HepG2 (cell line): Measurements from ENCODE around the gene LZTS2. TPM values are rescaled to one million over a fixed set of nuclear protein-coding genes. Genes with fewer than 3 reads are reported as not detected.

Experiments
- HNRNPH1 ChIP-seq: fragments of 200-400 bp; formaldehyde crosslinking; optimal IDR thresholded peaks from 2 replicates; pipeline ENCODE3; 2017; ENCODE audit warnings: mild to moderate bottlenecking, low read depth, low read length
- MTA1 ChIP-seq: sonication (generic); formaldehyde crosslinking; IDR thresholded peaks from 2 replicates; pipeline ENCODE4 v1.4.0; 2020; ENCODE audit warnings: missing genetic modification reagents, mild to moderate bottlenecking, borderline replicate concordance
- NFRKB ChIP-seq: fragments of 450-650 bp; IDR thresholded peaks from 2 replicates; pipeline ENCODE4 v1.6.1; 2017
- NR1H2 ChIP-seq: sonication (generic); formaldehyde crosslinking; IDR thresholded peaks from 2 replicates; pipeline ENCODE4 v1.8.1; 2022; ENCODE audit warnings: low read depth, missing genetic modification reagents, borderline replicate concordance
- REST ChIP-seq, 2 experiments: IDR thresholded peaks; 2 replicates each; pipeline ENCODE4 v1.6.1; 2011 to 2012; ENCODE audit warnings: low read length in 2 of 2, borderline replicate concordance in 1 of 2, low read depth in 1 of 2, mild to moderate bottlenecking in 1 of 2, moderate library complexity in 1 of 2
- RNF219 ChIP-seq: sonication (generic); formaldehyde crosslinking; IDR thresholded peaks from 2 replicates; pipeline ENCODE4 v1.5.0; 2020; ENCODE audit warnings: mild to moderate bottlenecking, missing genetic modification reagents
- RORA ChIP-seq: sonication (generic); formaldehyde crosslinking; IDR thresholded peaks from 2 replicates; pipeline ENCODE4 v1.5.0; 2020; ENCODE audit warnings: mild to moderate bottlenecking, missing genetic modification reagents, moderate library complexity
- TAF1 ChIP-seq: sonication (generic); formaldehyde crosslinking; IDR thresholded peaks from 2 replicates; pipeline ENCODE4 v1.4.0; 2020; ENCODE audit warnings: missing genetic modification reagents
- TRAFD1 ChIP-seq: sonication (generic); formaldehyde crosslinking; IDR thresholded peaks from 2 replicates; pipeline ENCODE4 v1.5.1; 2020; ENCODE audit warnings: missing genetic modification reagents, mild to moderate bottlenecking, borderline replicate concordance
- ZFP82 ChIP-seq: sonication (generic); formaldehyde crosslinking; IDR thresholded peaks from 2 replicates; pipeline ENCODE4 v1.5.1; 2020; ENCODE audit warnings: mild to moderate bottlenecking, missing genetic modification reagents, borderline replicate concordance
- ZMYM2 ChIP-seq: sonication (generic); formaldehyde crosslinking; IDR thresholded peaks from 2 replicates; pipeline ENCODE4 v1.8.0; 2022; ENCODE audit warnings: mild to moderate bottlenecking, missing genetic modification reagents
- ZNF230 ChIP-seq: sonication (generic); formaldehyde crosslinking; IDR thresholded peaks from 2 replicates; pipeline ENCODE4 v1.4.0; 2020; ENCODE audit warnings: mild to moderate bottlenecking, missing genetic modification reagents
- ZNF350 ChIP-seq: sonication (generic); formaldehyde crosslinking; IDR thresholded peaks from 2 replicates; pipeline ENCODE4 v1.4.0; 2020; ENCODE audit warnings: mild to moderate bottlenecking, low read depth, missing genetic modification reagents, borderline replicate concordance
- polyA plus RNA-seq, 8 experiments: library from polyadenylated mRNA; depleted of rRNA in 3 of 8; stranded (reverse) in 7 of 8; unstranded in 1 of 8; fragments of >200 nt; fragmentation: Illumina TruSeq in 4 of 8; extraction: Trizol in 4 of 8; gene quantifications; 2 replicates each; pipeline versions ENCODE4 v1.2.1 to v1.2.3, GENCODE V29; 2011 to 2016; ENCODE audit warnings: low read depth in 4 of 8, missing spikeins in 1 of 8, mixed read lengths in 1 of 8; ENCODE audit not compliant: insufficient read depth in 1 of 8
- total RNA-seq, 5 experiments: library from RNA; depleted of rRNA; stranded (reverse); fragments of >200 nt; fragmentation: Illumina TruSeq; extraction: Trizol; gene quantifications; 2 replicates each; pipeline ENCODE4 v1.2.3, GENCODE V29; 2016; ENCODE audit warnings: low read depth in 1 of 5
- TF ChIP-seq, protein P1 (sequence below): sonication (generic); formaldehyde crosslinking; IDR thresholded peaks from 2 replicates; pipeline ENCODE4 v1.4.0; 2020; ENCODE audit warnings: low read depth, missing genetic modification reagents
- TF ChIP-seq, protein P2 (sequence below): sonication (generic); formaldehyde crosslinking; IDR thresholded peaks from 2 replicates; pipeline ENCODE4 v1.8.0; 2022; ENCODE audit warnings: missing genetic modification reagents, mild to moderate bottlenecking, borderline replicate concordance

The LZTS2 gene
- total and polyA plus RNA-seq, 2 of the 13 experiments (the other 11 are each of a cell fraction or from before 2014, with no cell fraction given): 43.6 to 65.6 TPM

GRCh38 chr10:100998183-100998990, 1.2 kb upstream of the LZTS2 start (continued):
- TF ChIP-seq, protein P1, sequence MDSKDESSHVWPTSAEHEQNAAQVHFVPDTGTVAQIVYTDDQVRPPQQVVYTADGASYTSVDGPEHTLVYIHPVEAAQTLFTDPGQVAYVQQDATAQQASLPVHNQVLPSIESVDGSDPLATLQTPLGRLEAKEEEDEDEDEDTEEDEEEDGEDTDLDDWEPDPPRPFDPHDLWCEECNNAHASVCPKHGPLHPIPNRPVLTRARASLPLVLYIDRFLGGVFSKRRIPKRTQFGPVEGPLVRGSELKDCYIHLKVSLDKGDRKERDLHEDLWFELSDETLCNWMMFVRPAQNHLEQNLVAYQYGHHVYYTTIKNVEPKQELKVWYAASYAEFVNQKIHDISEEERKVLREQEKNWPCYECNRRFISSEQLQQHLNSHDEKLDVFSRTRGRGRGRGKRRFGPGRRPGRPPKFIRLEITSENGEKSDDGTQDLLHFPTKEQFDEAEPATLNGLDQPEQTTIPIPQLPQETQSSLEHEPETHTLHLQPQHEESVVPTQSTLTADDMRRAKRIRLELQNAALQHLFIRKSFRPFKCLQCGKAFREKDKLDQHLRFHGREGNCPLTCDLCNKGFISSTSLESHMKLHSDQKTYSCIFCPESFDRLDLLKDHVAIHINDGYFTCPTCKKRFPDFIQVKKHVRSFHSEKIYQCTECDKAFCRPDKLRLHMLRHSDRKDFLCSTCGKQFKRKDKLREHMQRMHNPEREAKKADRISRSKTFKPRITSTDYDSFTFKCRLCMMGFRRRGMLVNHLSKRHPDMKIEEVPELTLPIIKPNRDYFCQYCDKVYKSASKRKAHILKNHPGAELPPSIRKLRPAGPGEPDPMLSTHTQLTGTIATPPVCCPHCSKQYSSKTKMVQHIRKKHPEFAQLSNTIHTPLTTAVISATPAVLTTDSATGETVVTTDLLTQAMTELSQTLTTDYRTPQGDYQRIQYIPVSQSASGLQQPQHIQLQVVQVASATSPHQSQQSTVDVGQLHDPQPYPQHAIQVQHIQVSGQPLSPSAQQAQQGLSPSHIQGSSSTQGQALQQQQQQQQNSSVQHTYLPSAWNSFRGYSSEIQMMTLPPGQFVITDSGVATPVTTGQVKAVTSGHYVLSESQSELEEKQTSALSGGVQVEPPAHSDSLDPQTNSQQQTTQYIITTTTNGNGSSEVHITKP (CRISPR knock-in tag): no peak
- no peak for TF ChIP-seq RORA (CRISPR knock-in tag)
- no peak for TF ChIP-seq ZFP82 (CRISPR knock-in tag)
- TF ChIP-seq ZNF350 (CRISPR knock-in tag): no peak
- TF ChIP-seq TAF1: no peak
- no peak for TF ChIP-seq TRAFD1 (CRISPR knock-in tag)
- no peak for TF ChIP-seq HNRNPH1
- TF ChIP-seq NR1H2 (CRISPR knock-in tag): no peak
- TF ChIP-seq REST (IDR thresholded peaks at IDR 0.05; ENCODE audit: borderline replicate concordance in 1 of 2, low read depth in 1 of 2, low read length in 2 of 2): no peak
- TF ChIP-seq MTA1 (CRISPR knock-in tag): no peak; the same call in 1 of the 2 replicates
- TF ChIP-seq, protein P2, sequence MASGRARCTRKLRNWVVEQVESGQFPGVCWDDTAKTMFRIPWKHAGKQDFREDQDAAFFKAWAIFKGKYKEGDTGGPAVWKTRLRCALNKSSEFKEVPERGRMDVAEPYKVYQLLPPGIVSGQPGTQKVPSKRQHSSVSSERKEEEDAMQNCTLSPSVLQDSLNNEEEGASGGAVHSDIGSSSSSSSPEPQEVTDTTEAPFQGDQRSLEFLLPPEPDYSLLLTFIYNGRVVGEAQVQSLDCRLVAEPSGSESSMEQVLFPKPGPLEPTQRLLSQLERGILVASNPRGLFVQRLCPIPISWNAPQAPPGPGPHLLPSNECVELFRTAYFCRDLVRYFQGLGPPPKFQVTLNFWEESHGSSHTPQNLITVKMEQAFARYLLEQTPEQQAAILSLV (CRISPR knock-in tag): no peak
- no peak for TF ChIP-seq ZMYM2
- TF ChIP-seq ZNF230 (CRISPR knock-in tag): no peak
- no peak for TF ChIP-seq RNF219 (CRISPR knock-in tag)
- TF ChIP-seq NFRKB: no peak
